ENCODE measurements around the gene PARD3.

- no peak for TF ChIP-seq CTCF (IDR thresholded peaks at IDR 0.05)
- TF ChIP-seq POLR2A (IDR thresholded peaks at IDR 0.05): no peak
These were observed 370.6 kb downstream of the PARD3 start for GRCh38 chr10:34444223-34445183.
